NK-92 (cell line): ENCODE data around the gene PTGIS.

Experiments used
- DNase-seq: peaks from one replicate; lab custom pipeline; 2025; ENCODE audit not compliant: unreplicated experiment; lab: John Stamatoyannopoulos, UW

PTGIS gene

GRCh38 chr20:49503176-49503575, 64.8 kb downstream of the PTGIS start:
- no peak for DNase-seq

DNA sequence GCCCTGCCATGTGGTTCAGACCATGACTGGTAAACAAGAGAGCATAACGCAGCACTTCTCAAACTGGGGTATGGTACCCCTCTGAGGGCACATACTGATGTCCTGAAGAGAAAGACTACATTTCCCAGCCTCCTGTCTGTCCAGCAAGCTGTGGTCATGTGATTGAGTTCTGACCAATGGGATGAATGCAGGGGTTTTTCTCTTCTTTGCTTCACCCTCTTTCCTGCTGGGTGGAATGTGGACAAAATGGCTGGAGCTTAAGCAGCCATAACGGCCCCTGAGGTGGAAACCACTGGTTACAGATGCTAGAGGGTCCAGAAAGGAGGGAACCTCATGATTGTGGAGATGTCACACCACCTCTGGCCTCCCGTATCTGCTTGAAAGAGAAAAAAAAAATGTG, 66.0 kb downstream of the PTGIS start:
- no peak for DNase-seq

DNA sequence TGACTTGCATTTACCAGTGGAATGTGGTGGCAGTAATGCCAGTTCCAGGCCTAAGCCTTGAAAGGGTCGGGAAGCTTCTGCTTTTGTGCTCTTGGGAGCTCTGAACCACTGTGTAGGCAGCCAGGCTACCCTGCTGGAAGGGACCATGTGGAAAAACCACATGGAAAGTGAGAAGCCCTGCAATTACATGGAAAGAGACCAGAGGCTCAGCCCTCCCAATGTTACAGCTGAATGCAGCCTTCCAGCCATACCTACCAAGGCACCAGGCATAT, 70.6 kb downstream of the PTGIS start:
- no peak for DNase-seq

GRCh38 chr20:49496553-49497397, 71.2 kb downstream of the PTGIS start:
- no peak for DNase-seq

GRCh38 chr20:49496043-49496442, 71.9 kb downstream of the PTGIS start:
- no peak for DNase-seq

DNA sequence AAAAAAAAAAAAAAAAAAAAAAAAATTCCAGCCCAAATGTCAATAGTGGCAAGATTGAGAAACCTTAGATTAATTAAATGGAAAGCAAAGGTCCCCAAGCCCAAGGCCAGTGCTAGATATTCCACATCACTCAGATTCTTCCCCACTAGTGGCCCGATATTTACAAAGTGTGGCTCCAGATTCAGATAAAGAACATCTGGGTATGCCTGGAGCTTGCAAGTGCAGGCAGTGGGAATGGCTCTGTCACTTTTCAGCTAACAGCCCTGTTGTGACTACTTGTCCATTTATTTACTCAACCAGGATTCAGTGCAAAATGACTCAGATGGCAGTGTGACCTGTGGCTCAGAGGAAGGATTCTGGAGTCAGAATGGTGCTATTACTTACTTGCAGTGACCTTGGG, 77.2 kb downstream of the PTGIS start:
- no peak for DNase-seq

DNA sequence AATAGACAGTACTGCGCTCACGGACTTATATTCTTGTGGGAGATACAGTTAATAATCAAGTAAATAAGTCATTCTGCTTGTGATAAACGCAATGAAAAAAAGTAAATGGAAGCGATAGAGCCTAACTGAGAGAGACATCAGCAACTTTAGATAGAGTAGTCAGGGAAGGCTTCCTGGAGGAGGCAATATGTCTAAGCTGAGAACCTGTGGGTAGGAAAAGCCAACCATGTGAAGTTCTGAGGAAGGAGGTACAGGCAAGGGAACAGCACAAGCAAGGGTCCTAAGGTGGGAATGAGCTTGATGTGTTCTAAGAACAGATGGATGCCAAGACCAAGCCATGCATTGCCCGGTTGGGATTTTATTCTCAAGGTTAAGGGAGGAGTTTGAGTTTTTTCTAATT, 78.2 kb downstream of the PTGIS start:
- DNase-seq: no peak

- no peak for DNase-seq
Measured at GRCh38 chr20:49486064-49486463, 81.9 kb downstream of the PTGIS start.

GRCh38 chr20:49485563-49485962, 82.4 kb downstream of the PTGIS start:
- DNase-seq: no peak

GRCh38 chr20:49484180-49485140, 83.5 kb downstream of the PTGIS start:
- no peak for DNase-seq

- no peak for DNase-seq
Measured at GRCh38 chr20:49483696-49484123, 84.2 kb downstream of the PTGIS start.

DNA sequence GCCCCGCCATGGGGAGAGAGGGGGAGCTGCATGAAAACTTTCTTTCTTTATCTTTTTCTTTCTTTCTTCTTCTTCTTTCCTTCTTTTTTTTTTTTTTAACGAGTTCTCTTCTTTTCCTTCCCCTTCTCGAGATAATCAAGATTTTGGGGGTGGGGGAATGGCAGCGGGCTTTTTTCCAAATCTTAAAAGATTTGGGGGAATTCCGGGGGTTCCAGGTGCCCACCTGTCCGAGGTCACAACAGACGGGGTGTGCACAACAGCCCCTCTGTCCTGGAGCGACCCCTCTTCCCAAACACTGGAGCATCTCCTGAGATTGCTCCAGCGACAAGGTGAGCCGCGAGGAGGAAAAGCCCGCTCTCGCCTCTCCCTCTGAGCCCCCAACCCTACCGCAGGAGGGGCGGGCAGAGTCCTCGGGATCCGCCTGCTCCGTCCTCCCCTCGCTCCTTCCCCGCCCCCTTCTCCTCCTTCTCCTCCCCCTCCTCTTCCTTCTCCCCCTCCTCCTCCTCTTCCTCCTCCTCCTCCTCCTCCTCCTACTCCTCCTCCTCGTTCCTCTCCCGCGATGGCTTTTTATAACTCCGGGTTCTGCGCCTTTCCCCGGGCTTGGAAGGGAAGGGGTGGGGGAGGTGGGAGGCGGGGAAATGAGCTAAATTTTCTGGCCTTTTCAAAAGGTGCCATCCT, 84.8 kb downstream of the PTGIS start:
- no peak for DNase-seq

DNA sequence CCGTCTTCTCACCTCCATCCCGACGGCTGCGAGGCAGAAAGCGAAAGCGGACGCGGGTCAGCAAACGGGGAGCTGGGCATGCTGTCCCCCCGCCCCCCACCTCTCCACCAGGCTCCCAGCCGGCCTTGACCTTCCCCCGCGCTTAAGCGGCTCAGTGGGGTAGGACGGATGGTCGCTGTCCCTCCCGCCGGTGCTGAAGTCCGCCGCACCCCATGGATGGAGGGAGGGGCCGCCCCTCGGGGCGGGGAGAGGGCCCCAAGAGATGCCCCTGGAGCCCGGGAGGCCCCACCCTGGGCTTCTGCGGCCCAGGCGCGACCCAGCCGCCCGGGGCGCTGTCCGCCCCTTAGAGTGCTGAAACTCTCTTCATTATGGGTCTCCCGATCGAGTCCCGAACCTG, 85.3 kb downstream of the PTGIS start, which contains the start of gene KCNB1:
TSS of gene KCNB1 (minus strand) at position 48 of the 397 bp plus-strand sequence. CDS start 188 bp downstream, outside the sequence.
- no peak for DNase-seq

DNA sequence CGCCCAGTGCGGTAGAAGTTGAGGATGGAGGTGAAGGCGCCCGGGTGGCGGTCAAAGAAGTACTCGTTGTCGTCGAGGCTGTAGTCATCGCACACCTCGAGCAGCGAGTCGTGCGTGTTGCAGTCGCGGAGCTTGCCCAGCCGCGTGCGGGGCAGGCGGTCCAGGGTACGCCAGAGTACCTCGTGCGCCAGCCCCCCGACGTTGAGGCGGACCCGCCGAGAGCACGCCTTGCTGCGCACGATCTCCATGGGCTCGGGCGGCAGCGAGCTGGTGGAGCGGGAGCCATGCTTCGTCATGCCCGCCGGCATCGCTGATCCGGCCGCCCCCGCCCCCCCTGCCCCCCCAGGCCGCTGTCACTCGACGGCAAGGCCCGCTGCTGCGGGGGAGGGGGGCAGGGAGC, 85.8 kb downstream of the PTGIS start:
- DNase-seq: no peak

- DNase-seq: no peak
Measured at GRCh38 chr20:49481116-49481515, 86.8 kb downstream of the PTGIS start.

- DNase-seq: no peak
Measured at GRCh38 chr20:49480236-49480635, 87.7 kb downstream of the PTGIS start.

GRCh38 chr20:49479785-49480184, 88.2 kb downstream of the PTGIS start:
- no peak for DNase-seq

DNA sequence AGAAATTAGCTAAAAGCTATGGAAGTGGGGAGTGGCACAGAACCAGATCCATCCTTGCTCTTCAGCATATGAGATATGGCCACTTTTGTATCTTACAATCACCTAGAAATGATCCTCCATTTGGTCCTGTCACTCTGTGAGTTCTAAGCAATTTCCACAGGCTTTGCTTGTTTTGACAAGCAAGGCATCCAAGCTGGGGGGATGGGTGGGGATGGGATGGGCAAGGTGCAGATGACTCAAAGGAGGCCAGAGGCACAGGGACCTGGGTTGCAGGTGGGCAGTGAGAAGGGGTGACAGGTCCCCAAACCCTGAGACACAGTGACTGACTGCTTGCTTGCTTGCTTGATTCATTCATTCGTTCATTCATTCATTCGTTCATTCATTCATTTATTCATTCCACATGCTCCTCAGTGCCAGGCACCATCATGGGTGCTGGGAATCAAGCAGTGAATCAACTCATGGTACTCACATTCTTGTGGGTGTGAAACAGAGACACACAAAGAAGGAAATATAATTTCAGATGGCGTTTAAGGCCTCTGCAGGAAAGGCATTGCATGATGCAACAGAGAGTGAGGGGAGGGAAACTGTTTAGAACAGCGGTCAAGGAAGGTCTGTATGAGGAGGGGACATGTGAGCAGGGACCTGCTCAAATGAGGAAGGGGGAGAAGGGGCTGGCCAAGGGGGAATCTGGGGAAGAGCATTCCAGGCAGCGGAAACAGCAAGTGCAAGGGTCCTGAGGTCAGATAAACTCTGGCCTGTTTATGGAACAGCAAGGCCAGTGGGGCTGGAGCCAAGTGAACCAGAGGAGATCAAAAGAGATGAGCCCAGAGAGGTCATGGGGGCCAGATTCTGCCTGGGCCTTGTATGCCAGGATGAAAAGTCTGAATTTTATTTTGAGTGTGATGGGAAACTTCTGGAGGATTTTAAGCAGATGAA, 88.9 kb downstream of the PTGIS start:
- no peak for DNase-seq

- DNase-seq: no peak
Measured at GRCh38 chr20:49478266-49478665, 89.7 kb downstream of the PTGIS start.

GRCh38 chr20:49477200-49477599, 90.7 kb downstream of the PTGIS start:
- DNase-seq: no peak

GRCh38 chr20:49476016-49476355, 92.0 kb downstream of the PTGIS start:
- no peak for DNase-seq
